VCaP (cell line): ENCODE data around the gene AADACL4.
A peak's percentile ranks its signal among the peaks of the same experiment; 100 is the strongest.

Experiments used
- H3K27ac ChIP-seq: fragments of 450-650 bp; 2 replicates; pipeline ENCODE4 v1.5.1; 2017
- CTCF ChIP-seq: fragments of 450-650 bp; conservative IDR thresholded peaks from 2 replicates; pipeline ENCODE4 v1.5.1; 2017; ENCODE audit warnings: mild to moderate bottlenecking, moderate library complexity

AADACL4 gene

GRCh38 chr1:12613180-12613579, 30.7 kb upstream of the AADACL4 start:
- no peak overlapping the region for H3K27ac ChIP-seq
- no peak for TF ChIP-seq CTCF

- H3K27ac ChIP-seq = peak overlapping the region; percentile 96; the same call in 1 of the 2 replicates
- TF ChIP-seq CTCF = no peak
Observed at GRCh38 chr1:12614402-12615158, 29.3 kb upstream of the AADACL4 start.

DNA sequence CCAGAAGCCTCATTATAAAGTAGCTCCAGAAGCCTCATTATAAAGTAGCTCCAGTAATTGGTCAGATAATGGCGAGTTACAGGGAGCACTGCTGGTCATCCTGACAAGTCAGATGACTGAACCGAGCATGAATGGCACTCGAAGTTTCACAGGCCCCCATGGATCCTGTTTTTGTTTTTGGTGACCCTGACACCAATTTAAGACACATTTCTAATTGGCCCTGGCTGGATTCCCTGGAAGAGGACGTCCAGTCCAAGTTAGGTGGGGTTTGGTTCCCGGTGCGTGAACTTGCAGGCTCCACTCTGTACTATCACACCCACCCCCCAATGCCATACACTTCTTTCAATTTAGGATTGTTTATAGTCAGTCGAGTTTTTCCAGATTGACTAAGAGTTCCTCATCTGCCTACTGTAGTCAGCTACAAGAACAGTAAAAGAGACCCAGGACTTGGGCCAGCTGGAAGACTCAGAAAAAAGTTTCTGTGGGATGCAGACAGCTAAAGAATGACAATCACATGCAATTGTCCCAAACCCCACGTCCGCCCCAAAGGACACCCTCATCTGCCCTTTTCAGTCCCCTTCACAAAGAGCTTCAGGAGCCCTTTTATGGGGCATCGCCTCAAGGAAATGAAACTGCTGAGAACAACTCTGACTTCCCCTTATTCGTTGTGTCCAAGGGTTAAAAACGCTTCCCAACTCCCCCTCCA, 28.6 kb upstream of the AADACL4 start:
- no peak for TF ChIP-seq CTCF
- H3K27ac ChIP-seq = peak overlapping the region; percentile 96

DNA sequence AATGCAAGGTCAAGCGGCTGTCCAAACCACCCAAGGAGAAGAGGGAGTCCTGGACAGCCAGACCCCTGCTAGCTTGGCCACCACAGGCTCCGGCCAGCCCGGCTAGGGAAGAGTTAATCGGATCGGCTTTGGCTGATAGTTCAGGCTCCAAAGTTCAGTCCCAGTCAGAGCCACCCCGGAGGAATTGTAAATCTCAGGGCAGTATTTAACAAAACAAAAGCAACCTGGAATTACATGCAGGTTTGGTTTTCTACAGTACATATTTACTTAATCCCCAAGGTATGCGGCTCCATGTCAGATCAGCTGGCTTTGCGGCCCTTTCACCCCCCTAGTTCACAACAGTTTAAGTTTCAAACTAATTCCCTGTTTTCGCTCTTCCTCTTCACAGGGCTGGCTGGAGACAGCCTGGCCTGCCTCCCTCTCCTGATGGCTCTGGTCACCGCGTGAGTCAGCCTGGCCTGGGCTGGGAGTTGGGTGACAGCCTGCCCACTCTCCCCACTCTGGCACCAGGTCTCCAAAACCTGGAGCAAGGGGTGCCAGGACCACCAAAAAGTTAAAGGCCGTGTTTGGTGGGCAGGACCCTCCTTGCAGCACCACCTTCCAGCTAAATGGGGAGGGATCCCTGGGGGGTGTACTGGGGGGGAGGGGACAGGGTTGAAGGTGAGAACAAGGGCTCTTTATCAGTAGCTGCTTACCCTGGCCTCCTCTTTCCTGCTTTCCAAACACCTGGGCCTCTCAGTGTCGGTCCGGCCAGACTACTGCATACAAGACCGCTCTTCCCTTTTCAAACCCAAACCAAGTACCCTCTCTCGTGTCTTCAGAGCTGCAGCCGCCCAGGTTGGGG, 27.8 kb upstream of the AADACL4 start:
- H3K27ac ChIP-seq = peak overlapping the region; percentile 96
- no peak for TF ChIP-seq CTCF

GRCh38 chr1:12616709-12617373, 27.0 kb upstream of the AADACL4 start:
- no peak for TF ChIP-seq CTCF
- H3K27ac ChIP-seq = peak overlapping the region; percentile 96

- no peak for TF ChIP-seq CTCF
- H3K27ac ChIP-seq = peak overlapping the region; percentile 96
Observed at GRCh38 chr1:12617511-12617900, 26.4 kb upstream of the AADACL4 start.
